ENCODE measurements around the gene DNAH3. TPM values are rescaled to one million over a fixed set of nuclear protein-coding genes. Genes with fewer than 3 reads are reported as not detected.

Gene DNAH3
- total and polyA plus RNA-seq, 10 donors: 0.02 to 0.03 TPM; not detected in 8

GRCh38 chr16:20918486-20919239 lies 232.0 kb downstream of the DNAH3 start:
- DNase-seq: no peak
- Histone ChIP-seq H3K27ac (peak overlapping the region in 5 of 8 donors; percentile 1 to 55 (median 20)), H3K9me3 (no peaks in the 10 kb centered on the region), H3K36me3 (peaks cover 0 to 70% (median 3%) of the 10 kb centered on the region in 6 donors), H3K4me3 (no peak overlapping the region), H3K27me3 (replicated peaks in 1 of 7) (no peaks in the 10 kb centered on the region), H3K4me1 (peaks cover 0 to 26% (median 0%) of the 10 kb centered on the region in 6 donors)
- TF ChIP-seq POLR2AphosphoS5 (IDR thresholded peaks at IDR 0.05): peak in 1 of 3 donors; percentile 16
- TF ChIP-seq POLR2A (IDR thresholded peaks at IDR 0.05): no peak
- no peak for TF ChIP-seq CTCF (IDR thresholded peaks at IDR 0.05 in 8 of 11, conservative IDR thresholded peaks at IDR 0.05 in 3 of 11)
- intact Hi-C loops (cut with DNase I; ENCODE audit: low total_unique reads): no loop called here
- 72 to 84% (median 77%) methylated on average over 4 of the region's 4 CpGs for WGBS, 5 donors

- 45 to 73% (median 64%) methylated on average over 4 of the region's 4 CpGs for WGBS, 5 donors
- H3K36me3 ChIP-seq: peaks cover 0 to 54% (median 3%) of the 10 kb centered on the region in 6 donors
- intact Hi-C loops (cut with DNase I; ENCODE audit: low total_unique reads): no loop called here
- no peaks in the 10 kb centered on the region for H3K9me3 ChIP-seq
- H3K4me1 ChIP-seq: peaks cover 0 to 43% (median 6%) of the 10 kb centered on the region in 6 donors
- H3K4me3 ChIP-seq: no peak overlapping the region
- no peak for DNase-seq
- no peaks in the 10 kb centered on the region for H3K27me3 ChIP-seq (replicated peaks in 1 of 7)
- no peak overlapping the region for H3K27ac ChIP-seq
- TF ChIP-seq POLR2AphosphoS5 (IDR thresholded peaks at IDR 0.05): no peak
- TF ChIP-seq POLR2A (IDR thresholded peaks at IDR 0.05): no peak
- TF ChIP-seq CTCF (IDR thresholded peaks at IDR 0.05 in 8 of 11, conservative IDR thresholded peaks at IDR 0.05 in 3 of 11): no peak
Observed at GRCh38 chr16:20916942-20917341, 233.7 kb downstream of the DNAH3 start.

GRCh38 chr16:20916289-20916688 lies 234.4 kb downstream of the DNAH3 start:
- H3K36me3 ChIP-seq: peaks cover 0 to 51% (median 3%) of the 10 kb centered on the region in 6 donors
- peaks cover 2 to 50% (median 13%) of the 10 kb centered on the region in 6 donors for H3K4me1 ChIP-seq
- H3K27ac ChIP-seq: no peak overlapping the region
- no peak for DNase-seq
- 93 to 98% (median 96%) methylated on average over 10 of the region's 10 CpGs for WGBS, 5 donors
- TF ChIP-seq POLR2AphosphoS5 (IDR thresholded peaks at IDR 0.05) (no peak), POLR2A (IDR thresholded peaks at IDR 0.05) (no peak), CTCF (IDR thresholded peaks at IDR 0.05 in 8 of 11, conservative IDR thresholded peaks at IDR 0.05 in 3 of 11) (no peak)
- no peak overlapping the region for H3K4me3 ChIP-seq
- no peaks in the 10 kb centered on the region for H3K9me3 ChIP-seq
- H3K27me3 ChIP-seq (replicated peaks in 1 of 7): no peaks in the 10 kb centered on the region
- intact Hi-C loops (cut with DNase I; ENCODE audit: low total_unique reads): no loop called here

- TF ChIP-seq CTCF (IDR thresholded peaks at IDR 0.05 in 8 of 11, conservative IDR thresholded peaks at IDR 0.05 in 3 of 11): no peak
- TF ChIP-seq POLR2AphosphoS5 (IDR thresholded peaks at IDR 0.05): no peak
- TF ChIP-seq POLR2A (IDR thresholded peaks at IDR 0.05): no peak
- no peaks in the 10 kb centered on the region for H3K9me3 ChIP-seq
- no peaks in the 10 kb centered on the region for H3K27me3 ChIP-seq (replicated peaks in 1 of 7)
- 33 to 62% (median 48%) methylated on average over 1 of the region's 1 CpG for WGBS, 5 donors
- DNase-seq: no peak
- peak overlapping the region in 7 of 8 donors; percentile 58 to 80 (median 74) for H3K27ac ChIP-seq
- H3K36me3 ChIP-seq: peaks cover 0 to 10% (median 0%) of the 10 kb centered on the region in 6 donors
- no peak overlapping the region for H3K4me3 ChIP-seq
- H3K4me1 ChIP-seq: peaks cover 8 to 77% (median 38%) of the 10 kb centered on the region in 6 donors
- intact Hi-C loops (cut with DNase I; ENCODE audit: low total_unique reads): no loop called here
Observed at GRCh38 chr16:20911361-20911760, 239.3 kb downstream of the DNAH3 start.
